Stimulated activated CD8-positive, alpha-beta memory T cell treated with anti-CD3 and anti-CD28 coated beads, Interleukin-2, amount 100 ng/mL, for 48 hours (primary cell): ENCODE measurements around the gene ANKS6.
A peak's percentile ranks its signal among the peaks of the same experiment; 100 is the strongest.

ENCODE experiments used
- DNase-seq, 2 donors: peaks; one replicate each; pipeline ENCODE4 v3.0.0-alpha.2; 2020; ENCODE audit warnings: low read depth in 2 of 2

Gene ANKS6

GRCh38 chr9:98791608-98792490, 4.5 kb downstream of the ANKS6 start:
- DNase-seq, result no peak

- DNase-seq, result peak; percentile 50 to 51
Measured at GRCh38 chr9:98790842-98791607, 5.3 kb downstream of the ANKS6 start.

GRCh38 chr9:98790134-98790841, 6.1 kb downstream of the ANKS6 start:
- DNase-seq, result no peak

- DNase-seq, result no peak
Measured at GRCh38 chr9:98789483-98790133, 6.7 kb downstream of the ANKS6 start.

GRCh38 chr9:98787766-98788335, 8.5 kb downstream of the ANKS6 start:
- DNase-seq, result no peak

- no peak for DNase-seq
Measured at GRCh38 chr9:98786750-98787510, 9.4 kb downstream of the ANKS6 start.

- DNase-seq, result no peak
Measured at GRCh38 chr9:98784831-98785806, 11.2 kb downstream of the ANKS6 start.

- DNase-seq, result no peak
Measured at GRCh38 chr9:98783518-98784226, 12.7 kb downstream of the ANKS6 start.

GRCh38 chr9:98781588-98782383, 14.6 kb downstream of the ANKS6 start:
- no peak for DNase-seq

- no peak for DNase-seq
Measured at GRCh38 chr9:98780059-98780749, 16.2 kb downstream of the ANKS6 start.

GRCh38 chr9:98778711-98779530, 17.4 kb downstream of the ANKS6 start:
- no peak for DNase-seq

- DNase-seq, result no peak
Measured at GRCh38 chr9:98778251-98778650, 18.1 kb downstream of the ANKS6 start.

- no peak for DNase-seq
Measured at GRCh38 chr9:98777618-98778017, 18.7 kb downstream of the ANKS6 start.

- no peak for DNase-seq
Measured at GRCh38 chr9:98775831-98776441, 20.4 kb downstream of the ANKS6 start.

GRCh38 chr9:98774746-98775145, 21.6 kb downstream of the ANKS6 start:
- peak; percentile 13 to 17 for DNase-seq

- no peak for DNase-seq
Measured at GRCh38 chr9:98773721-98774120, 22.6 kb downstream of the ANKS6 start.
